Left renal pelvis (tissue), 4 donors: Measurements from ENCODE around the gene PTTG2. TPM values are rescaled to one million over a fixed set of nuclear protein-coding genes. Genes with fewer than 3 reads are reported as not detected.
"Not testable (repeated sequence)": the region's sequence is repeated elsewhere in the genome, so short reads cannot be mapped to it uniquely, and the experiment has no call there.

Source experiments
- DNase-seq, 4 donors: peaks; one replicate each; pipeline ENCODE4 v3.0.0-alpha.2; 2013; ENCODE audit warnings: low read depth in 4 of 4, low spot score in 3 of 4
- polyA plus RNA-seq, 4 donors: library from polyadenylated mRNA; unstranded; fragments of 120-200 nt; gene quantifications; one replicate each; pipeline ENCODE4 v1.2.1, GENCODE V29; 2013; ENCODE audit not compliant: insufficient read length in 4 of 4

PTTG2 gene
- polyA plus RNA-seq, 4 donors: 0.23 TPM; not detected in 3

- DNase-seq: no peak
Observed at GRCh38 chr4:37953620-37954293, 6.4 kb upstream of the PTTG2 start.

DNA sequence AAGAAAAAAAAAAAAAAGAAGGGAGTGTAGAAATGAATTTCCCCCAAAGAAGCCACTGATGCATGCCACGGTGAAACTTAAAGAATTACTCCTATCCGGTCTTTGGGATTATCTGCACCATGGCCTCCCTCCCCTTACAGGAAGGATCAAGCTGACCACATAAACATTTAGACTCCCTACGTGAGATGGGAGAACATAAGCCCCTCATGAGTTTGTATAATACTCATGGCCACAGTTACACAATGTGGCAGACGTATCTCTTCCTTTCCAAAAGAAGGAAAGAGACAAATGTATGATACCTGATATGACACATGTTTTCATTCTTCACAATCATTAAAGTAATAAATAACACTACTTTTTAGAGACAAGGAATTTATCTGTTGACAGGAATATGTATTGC, 3.3 kb upstream of the PTTG2 start:
- DNase-seq: no peak

DNA sequence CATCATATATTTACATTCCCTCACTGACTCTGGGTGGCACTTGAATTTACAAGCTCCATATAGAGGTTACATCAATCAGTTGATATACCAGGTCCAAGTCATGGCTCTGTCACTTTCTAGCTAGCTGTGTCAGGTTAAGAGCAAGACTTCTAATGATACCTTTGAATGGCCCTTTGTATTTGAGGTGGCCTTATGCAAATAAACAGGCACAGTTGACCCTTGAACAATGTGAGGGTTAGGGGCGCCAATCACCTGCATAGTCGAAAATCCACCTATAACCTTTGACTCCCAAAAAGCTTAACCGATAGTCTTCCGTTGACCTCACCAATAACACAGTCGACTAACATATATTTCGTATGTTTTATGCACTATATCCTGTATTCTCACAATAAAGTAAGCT, 1.3 kb upstream of the PTTG2 start:
- DNase-seq: no peak

DNA sequence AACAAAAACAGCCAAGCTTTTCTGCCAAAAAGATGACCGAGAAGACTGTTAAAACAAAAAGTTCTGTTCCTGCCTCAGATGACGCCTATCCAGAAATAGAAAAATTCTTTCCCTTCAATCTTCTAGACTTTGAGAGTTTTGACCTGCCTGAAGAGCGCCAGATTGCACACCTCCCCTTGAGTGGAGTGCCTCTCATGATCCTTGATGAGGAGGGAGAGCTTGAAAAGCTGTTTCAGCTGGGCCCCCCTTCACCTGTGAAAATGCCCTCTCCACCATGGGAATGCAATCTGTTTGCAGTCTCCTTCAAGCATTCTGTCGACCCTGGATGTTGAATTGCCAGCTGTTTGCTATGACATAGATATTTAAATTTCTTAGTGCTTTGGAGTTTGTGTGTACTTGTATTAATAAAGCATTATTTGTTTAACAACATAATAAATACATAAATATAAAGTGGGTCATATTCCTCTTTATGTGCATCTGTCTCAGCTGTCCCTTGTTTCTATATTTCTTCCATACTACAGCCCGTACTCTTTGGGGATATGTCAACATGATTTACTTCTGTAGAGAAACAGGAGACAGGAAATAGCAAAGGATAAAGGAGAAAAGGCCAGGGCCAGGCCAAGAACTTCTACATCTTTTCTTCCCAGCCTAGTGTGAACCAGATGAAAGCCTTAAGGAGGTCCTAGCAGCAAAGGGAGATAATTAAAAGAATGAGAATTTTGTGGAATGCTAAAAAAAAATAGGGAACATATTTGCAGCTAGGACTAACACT, 667 bp downstream of the PTTG2 start:
- no peak for DNase-seq

DNA sequence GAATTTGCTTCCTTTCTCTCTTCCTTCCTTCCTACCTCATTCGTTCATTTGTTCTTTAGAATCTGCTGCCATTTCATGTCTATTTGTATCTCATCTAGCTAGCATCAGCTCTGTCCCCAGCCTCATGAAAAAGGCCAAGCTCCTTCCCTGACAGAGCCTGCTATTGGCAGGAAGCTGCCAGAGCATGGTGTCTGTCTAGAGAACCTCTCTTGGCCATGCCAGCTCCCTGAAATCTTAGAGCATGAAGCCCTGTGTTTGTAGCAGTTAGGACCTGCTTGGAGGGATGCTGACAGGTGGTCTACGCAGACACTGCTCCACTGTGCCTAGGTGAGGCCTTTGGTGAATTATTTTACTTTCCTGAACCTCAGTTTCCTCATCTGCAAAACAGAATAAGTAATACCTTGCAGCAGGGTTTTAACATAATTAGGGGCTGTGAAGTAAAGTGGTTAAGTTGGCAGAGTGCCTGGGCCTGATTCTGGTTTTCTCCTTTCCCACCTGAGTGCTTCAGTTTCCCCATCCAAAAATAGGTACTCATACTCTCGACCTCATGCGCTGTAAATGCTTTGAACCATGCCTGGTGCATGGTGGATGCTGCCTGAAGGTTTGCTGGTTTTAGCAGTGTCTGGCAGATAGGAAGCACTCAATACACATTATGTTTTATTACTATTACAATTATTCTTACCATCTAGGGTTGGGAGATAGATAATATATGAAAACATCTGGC, 4.7 kb downstream of the PTTG2 start:
- DNase-seq: no peak

- DNase-seq: no peak
Observed at GRCh38 chr4:37966044-37966443, 5.8 kb downstream of the PTTG2 start.

- DNase-seq: no peak
Observed at GRCh38 chr4:37967736-37968135, 7.5 kb downstream of the PTTG2 start.

- no peak for DNase-seq
Observed at GRCh38 chr4:37968747-37969146, 8.5 kb downstream of the PTTG2 start.

DNA sequence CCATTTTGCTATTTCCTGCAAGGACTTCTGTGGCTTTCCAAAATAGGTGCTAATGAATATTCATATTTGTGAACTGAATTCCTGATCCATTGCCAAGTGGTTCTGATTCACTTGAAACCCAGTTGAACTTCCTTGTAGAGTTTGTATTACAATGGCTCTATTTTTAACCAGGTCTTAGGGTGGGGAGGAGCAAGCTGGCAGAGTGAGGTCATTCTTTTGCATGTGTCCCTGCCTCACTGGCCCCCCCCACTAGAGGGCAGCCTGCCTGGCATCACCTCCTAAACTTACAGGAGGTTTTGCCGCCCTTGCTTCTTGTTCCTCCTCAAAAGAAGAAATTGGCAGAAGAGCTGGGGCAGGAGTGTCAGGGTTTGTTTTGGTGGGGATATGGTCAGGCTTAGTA, 10.5 kb downstream of the PTTG2 start:
- no peak for DNase-seq

GRCh38 chr4:37971202-37971601, 11.0 kb downstream of the PTTG2 start:
- no peak for DNase-seq

DNA sequence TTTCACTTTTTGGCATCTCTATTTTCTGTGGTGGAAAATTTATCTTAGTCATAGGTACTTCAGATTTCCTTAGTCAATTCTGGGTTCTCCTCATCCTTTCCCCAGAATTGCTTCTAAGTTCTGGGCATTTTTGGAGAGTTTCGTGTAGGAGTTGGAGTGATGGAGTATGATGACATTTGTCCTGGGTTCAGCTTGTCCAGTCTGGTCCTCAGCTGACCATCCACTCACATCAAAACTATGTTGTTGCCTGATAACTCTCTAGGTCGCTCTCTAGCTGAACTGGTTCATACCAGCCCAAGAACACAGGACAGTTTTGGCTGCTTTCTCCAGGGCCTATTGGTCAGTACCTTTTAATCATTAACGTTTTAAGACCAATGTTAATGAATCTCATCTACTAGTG, 13.2 kb downstream of the PTTG2 start:
- DNase-seq: no peak

DNA sequence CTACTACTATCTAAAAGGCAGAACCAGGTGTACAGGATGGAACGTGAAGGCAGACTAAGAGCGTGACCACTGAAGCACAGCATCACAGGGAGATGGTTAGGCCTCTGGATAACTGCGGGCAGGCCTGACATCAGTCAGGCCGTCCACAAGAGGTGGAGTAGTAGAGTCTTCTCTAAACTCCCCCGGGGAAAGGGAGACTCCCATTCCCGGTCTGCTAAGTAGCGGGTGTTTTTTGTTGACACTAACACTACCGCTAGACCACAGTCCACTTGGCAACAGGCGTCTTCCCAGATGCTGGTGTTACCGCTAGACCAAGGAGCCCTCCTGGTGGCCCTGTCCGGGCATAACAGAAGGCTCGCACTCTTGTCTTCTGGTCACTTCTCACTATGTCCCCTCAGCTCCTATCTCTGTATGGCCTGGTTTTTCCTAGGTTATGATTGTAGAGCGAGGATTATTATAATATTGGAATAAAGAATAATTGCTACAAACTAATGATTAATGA, 15.2 kb downstream of the PTTG2 start:
- not testable (repeated sequence) for DNase-seq

DNA sequence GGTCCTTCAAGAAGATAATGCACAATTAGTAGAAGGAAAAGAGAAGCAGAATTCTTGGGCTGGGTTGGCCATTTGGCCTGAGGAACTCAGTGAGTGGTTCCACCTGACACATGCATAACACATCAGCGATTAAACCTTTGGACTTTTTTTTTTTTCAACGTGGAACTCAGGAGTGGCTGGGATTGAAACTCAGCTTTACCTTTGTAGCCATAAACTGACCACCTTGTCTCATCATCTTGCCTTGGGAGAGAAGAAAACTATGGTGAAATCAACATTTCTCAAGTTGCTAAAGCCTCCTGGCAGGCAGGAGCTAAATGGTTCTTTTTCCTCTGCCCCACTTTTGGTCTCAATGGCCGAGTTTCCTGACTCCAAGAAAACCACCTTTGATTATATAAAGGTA, 16.3 kb downstream of the PTTG2 start:
- no peak for DNase-seq

DNA sequence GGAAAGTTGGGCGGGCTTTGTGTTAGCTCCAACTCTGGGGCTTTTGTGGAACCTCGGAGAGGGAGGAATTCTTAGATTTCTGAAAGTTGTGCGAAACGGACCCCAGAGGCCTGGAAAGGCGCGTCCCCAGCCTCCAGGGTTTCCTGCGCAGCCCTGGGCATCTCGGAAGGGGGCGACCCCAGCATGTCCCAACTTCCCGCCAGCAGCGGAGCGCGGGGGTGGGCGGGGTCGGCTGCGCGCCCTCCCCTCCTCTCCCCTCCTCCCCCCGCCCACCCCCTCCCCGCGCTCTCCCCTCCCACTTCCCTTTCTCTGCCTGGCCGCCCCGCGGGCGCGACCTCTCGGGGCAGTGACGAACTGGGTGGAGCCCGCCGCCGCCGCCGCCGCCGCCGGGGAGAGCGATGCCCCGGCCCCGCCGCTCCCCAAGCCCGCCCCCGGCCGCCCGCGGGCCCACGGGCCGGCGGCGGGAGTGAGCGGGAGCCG, 16.8 kb downstream of the PTTG2 start:
- DNase-seq: peak in 1 of 4 donors; percentile 65

DNA sequence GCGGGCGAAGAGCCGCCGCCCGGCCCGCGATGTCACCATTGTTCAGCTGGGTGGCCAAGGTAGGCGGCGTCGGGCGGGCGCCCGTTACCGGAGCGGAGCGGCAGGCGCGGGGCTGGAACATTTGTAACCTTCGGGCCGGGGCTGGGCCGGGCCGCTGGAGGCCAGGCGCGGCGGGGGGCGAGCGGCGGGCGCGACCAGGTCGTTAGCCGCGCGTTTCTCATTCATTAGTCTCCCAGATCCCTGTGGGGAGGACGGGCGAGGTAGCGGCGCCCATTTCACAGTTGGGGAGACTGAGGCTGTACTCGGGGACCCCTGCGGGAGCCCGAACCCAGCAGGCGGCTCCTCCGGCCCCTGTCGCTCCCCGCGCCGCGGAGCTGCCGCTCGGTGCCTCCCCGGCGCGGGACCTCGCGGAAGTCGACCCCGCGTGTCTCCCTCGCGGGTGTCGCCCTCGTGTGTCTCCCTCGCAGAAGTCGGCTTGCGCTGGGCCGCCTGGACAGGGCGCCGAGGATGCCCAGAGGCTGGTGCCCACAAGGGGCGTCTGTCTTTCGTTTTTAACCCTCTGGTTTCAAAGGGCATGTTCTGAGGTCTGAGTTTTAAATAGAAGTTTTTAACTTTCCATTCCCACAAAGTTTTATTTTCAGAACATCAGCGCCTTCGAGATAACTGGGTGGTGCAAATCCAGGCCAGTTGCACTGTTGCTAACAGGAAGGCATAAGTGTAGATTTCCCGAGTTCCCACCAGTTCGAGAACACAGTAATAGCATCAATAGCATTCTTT, 17.5 kb downstream of the PTTG2 start:
- DNase-seq: no peak

DNA sequence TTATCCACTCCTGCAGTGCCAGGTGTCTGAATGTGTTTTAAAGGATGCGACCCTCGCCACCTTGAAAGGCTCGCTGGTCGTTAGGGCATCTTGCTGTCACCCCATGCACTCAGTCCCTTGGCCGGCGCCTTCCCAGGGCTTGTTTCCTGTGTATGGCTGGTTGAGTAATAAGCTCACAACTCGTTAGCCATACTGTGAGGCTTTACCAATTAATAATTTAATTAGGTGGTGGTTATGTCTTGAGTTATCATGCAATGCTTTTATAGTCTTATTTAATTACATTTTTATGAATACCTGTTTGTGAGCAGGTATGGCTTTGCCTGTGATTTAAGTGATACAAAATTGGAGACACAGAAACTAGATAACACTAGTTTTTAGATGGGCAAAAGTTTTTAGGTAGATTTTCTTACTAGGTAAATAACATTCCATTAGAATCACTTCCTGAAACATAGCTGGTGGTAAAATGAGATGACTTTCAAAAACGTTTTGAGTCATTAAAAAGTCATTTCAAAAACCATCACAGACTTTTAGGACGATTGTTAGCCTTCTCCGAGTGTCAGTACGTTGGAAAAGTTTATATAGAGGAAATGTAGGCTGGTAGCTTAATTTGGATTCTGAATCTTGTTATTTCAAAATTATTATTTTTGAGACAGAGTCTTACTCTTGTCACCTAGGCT, 18.2 kb downstream of the PTTG2 start:
- DNase-seq: no peak

- DNase-seq: no peak
Observed at GRCh38 chr4:37980246-37980645, 20.0 kb downstream of the PTTG2 start.

DNA sequence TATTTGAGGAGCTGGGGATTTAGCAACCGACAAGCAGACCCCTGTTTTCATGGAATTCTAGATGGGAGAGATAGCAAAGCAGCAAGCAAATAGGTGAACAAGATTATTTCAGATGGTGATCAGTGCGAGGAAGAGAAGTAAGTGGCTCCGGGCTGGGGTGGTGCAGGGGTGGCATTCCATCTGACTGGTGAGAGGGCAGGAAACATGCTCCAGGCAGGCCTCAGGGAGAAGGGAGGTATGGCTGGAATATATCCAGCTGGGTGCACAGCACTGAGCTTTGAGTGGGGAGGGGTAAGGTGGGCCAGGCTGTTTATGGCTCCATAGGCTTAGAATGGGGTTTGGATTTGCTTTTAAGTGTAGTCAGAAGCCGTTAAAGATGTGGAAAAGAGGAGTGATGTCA, 21.2 kb downstream of the PTTG2 start:
- DNase-seq: no peak

GRCh38 chr4:37981844-37982720, 21.9 kb downstream of the PTTG2 start:
- no peak for DNase-seq
